ENCODE data around the gene TMED4. TPM values are rescaled to one million over a fixed set of nuclear protein-coding genes. Genes with fewer than 3 reads are reported as not detected.

TMED4 gene
- total and polyA plus RNA-seq, 2 of the 13 experiments (the other 11 are each of a cell fraction or from before 2014, with no cell fraction given): 81.4 to 109 TPM

DNA sequence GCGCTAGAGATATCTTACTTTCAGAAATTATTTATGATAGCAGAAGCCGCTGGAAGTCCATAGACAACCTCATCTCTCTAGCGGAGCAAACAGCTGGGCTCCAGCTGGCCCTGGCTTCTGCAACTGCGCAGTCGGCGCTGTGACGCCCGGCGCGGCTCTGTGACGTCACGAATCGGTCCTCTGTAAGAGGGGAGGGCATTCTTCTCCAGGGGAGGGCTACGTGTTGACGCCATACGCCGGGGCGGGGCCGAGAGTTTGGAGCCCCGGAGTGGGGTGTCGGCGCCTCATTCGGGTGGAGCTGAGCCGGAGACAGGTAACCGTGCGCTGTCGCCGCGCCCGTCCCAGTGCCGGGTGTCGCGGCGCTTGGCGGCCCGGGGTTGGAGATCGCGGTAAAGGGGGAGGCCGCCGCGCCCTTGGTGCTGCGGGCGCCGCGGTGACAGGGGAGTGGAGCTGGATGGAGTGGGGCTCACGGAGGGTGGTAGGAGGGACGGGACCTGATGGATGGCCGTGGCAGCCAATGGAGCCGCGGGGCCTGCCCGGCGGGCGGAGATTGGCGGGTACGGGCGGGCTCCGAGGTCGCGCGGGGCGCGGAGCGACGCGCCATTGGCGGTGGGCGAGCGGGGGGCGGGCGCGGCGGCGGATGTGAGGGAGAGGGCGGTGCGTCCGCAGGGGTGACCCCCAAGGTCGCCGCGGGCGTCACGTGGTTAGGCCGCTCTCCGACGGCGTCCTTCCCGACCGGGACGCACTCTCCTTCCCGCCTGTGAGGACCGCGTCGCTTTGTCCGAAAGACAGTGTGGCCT, 24.5 kb upstream of the TMED4 start, which contains the start of gene OGDH (continued):
- TF ChIP-seq, protein P1, sequence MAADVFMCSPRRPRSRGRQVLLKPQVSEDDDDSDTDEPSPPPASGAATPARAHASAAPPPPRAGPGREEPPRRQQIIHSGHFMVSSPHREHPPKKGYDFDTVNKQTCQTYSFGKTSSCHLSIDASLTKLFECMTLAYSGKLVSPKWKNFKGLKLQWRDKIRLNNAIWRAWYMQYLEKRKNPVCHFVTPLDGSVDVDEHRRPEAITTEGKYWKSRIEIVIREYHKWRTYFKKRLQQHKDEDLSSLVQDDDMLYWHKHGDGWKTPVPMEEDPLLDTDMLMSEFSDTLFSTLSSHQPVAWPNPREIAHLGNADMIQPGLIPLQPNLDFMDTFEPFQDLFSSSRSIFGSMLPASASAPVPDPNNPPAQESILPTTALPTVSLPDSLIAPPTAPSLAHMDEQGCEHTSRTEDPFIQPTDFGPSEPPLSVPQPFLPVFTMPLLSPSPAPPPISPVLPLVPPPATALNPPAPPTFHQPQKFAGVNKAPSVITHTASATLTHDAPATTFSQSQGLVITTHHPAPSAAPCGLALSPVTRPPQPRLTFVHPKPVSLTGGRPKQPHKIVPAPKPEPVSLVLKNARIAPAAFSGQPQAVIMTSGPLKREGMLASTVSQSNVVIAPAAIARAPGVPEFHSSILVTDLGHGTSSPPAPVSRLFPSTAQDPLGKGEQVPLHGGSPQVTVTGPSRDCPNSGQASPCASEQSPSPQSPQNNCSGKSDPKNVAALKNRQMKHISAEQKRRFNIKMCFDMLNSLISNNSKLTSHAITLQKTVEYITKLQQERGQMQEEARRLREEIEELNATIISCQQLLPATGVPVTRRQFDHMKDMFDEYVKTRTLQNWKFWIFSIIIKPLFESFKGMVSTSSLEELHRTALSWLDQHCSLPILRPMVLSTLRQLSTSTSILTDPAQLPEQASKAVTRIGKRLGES (CRISPR knock-in tag; IDR thresholded peaks at IDR 0.05; ENCODE audit: borderline replicate concordance): no peak
- TF ChIP-seq, protein P2, sequence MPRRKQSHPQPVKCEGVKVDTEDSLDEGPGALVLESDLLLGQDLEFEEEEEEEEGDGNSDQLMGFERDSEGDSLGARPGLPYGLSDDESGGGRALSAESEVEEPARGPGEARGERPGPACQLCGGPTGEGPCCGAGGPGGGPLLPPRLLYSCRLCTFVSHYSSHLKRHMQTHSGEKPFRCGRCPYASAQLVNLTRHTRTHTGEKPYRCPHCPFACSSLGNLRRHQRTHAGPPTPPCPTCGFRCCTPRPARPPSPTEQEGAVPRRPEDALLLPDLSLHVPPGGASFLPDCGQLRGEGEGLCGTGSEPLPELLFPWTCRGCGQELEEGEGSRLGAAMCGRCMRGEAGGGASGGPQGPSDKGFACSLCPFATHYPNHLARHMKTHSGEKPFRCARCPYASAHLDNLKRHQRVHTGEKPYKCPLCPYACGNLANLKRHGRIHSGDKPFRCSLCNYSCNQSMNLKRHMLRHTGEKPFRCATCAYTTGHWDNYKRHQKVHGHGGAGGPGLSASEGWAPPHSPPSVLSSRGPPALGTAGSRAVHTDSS (CRISPR knock-in tag; conservative IDR thresholded peaks at IDR 0.05): no peak
- TF ChIP-seq, protein P3, sequence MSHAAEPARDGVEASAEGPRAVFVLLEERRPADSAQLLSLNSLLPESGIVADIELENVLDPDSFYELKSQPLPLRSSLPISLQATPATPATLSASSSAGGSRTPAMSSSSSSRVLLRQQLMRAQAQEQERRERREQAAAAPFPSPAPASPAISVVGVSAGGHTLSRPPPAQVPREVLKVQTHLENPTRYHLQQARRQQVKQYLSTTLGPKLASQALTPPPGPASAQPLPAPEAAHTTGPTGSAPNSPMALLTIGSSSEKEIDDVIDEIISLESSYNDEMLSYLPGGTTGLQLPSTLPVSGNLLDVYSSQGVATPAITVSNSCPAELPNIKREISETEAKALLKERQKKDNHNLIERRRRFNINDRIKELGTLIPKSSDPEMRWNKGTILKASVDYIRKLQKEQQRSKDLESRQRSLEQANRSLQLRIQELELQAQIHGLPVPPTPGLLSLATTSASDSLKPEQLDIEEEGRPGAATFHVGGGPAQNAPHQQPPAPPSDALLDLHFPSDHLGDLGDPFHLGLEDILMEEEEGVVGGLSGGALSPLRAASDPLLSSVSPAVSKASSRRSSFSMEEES (CRISPR knock-in tag; IDR thresholded peaks at IDR 0.05): peak; percentile 88
- TF ChIP-seq PHF21A (CRISPR knock-in tag; IDR thresholded peaks at IDR 0.05) (peak; percentile 72; the same call in 1 of the 2 replicates), HOXA9 (CRISPR knock-in tag; IDR thresholded peaks at IDR 0.05; ENCODE audit: borderline replicate concordance) (no peak), HNRNPLL (IDR thresholded peaks at IDR 0.05; ENCODE audit: low read depth, low read length, poor library complexity, severe bottlenecking) (peak; percentile 85), ZNF20 (CRISPR knock-in tag; IDR thresholded peaks at IDR 0.05) (no peak), ONECUT2 (CRISPR knock-in tag; IDR thresholded peaks at IDR 0.05) (0 out of 2 replicates have a peak, but pooled peaks have one; percentile 40), CBX5 (CRISPR knock-in tag; IDR thresholded peaks at IDR 0.05; ENCODE audit: borderline replicate concordance) (0 out of 2 replicates have a peak, but pooled peaks have one; percentile 12), HES4 (CRISPR knock-in tag; IDR thresholded peaks at IDR 0.05; ENCODE audit: borderline replicate concordance) (peak; percentile 76), ZNF501 (CRISPR knock-in tag; IDR thresholded peaks at IDR 0.05) (peak; percentile 94)
- TF ChIP-seq, protein P4, sequence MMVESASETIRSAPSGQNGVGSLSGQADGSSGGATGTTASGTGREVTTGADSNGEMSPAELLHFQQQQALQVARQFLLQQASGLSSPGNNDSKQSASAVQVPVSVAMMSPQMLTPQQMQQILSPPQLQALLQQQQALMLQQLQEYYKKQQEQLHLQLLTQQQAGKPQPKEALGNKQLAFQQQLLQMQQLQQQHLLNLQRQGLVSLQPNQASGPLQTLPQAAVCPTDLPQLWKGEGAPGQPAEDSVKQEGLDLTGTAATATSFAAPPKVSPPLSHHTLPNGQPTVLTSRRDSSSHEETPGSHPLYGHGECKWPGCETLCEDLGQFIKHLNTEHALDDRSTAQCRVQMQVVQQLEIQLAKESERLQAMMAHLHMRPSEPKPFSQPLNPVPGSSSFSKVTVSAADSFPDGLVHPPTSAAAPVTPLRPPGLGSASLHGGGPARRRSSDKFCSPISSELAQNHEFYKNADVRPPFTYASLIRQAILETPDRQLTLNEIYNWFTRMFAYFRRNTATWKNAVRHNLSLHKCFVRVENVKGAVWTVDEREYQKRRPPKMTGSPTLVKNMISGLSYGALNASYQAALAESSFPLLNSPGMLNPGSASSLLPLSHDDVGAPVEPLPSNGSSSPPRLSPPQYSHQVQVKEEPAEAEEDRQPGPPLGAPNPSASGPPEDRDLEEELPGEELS (CRISPR knock-in tag; IDR thresholded peaks at IDR 0.05): no peak; the same call in 1 of the 2 replicates
- TF ChIP-seq, protein P5, sequence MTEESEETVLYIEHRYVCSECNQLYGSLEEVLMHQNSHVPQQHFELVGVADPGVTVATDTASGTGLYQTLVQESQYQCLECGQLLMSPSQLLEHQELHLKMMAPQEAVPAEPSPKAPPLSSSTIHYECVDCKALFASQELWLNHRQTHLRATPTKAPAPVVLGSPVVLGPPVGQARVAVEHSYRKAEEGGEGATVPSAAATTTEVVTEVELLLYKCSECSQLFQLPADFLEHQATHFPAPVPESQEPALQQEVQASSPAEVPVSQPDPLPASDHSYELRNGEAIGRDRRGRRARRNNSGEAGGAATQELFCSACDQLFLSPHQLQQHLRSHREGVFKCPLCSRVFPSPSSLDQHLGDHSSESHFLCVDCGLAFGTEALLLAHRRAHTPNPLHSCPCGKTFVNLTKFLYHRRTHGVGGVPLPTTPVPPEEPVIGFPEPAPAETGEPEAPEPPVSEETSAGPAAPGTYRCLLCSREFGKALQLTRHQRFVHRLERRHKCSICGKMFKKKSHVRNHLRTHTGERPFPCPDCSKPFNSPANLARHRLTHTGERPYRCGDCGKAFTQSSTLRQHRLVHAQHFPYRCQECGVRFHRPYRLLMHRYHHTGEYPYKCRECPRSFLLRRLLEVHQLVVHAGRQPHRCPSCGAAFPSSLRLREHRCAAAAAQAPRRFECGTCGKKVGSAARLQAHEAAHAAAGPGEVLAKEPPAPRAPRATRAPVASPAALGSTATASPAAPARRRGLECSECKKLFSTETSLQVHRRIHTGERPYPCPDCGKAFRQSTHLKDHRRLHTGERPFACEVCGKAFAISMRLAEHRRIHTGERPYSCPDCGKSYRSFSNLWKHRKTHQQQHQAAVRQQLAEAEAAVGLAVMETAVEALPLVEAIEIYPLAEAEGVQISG (CRISPR knock-in tag; IDR thresholded peaks at IDR 0.05): peak; percentile 75
- TF ChIP-seq, protein P6, sequence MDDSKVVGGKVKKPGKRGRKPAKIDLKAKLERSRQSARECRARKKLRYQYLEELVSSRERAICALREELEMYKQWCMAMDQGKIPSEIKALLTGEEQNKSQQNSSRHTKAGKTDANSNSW (CRISPR knock-in tag; IDR thresholded peaks at IDR 0.05; ENCODE audit: borderline replicate concordance): no peak; the same call in 1 of the 2 replicates
